ENCODE measurements around the gene RPL14.
"Not testable (repeated sequence)": the region's sequence is repeated elsewhere in the genome, so short reads cannot be mapped to it uniquely, and the experiment has no call there.

DNA sequence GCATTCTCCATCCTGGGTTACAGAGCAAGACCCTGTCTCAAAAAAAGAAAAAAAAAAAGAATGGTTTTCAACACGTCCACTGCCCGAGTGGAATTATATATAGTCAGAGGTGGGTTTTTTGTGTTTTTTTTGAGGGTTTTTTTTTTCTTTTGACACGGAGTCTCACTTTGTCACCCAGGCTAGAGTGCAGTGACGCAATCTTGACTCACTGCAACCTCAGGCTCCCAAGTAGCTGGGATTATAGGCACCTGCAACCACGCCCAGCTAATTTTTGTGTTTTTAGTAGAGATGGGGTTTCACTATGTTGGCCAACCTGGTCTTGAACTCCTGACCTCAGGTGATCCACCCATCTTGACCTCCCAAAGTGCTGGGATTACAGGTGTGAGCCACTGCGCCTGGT, 3.3 kb downstream of the RPL14 start:
- TF ChIP-seq, protein P1, sequence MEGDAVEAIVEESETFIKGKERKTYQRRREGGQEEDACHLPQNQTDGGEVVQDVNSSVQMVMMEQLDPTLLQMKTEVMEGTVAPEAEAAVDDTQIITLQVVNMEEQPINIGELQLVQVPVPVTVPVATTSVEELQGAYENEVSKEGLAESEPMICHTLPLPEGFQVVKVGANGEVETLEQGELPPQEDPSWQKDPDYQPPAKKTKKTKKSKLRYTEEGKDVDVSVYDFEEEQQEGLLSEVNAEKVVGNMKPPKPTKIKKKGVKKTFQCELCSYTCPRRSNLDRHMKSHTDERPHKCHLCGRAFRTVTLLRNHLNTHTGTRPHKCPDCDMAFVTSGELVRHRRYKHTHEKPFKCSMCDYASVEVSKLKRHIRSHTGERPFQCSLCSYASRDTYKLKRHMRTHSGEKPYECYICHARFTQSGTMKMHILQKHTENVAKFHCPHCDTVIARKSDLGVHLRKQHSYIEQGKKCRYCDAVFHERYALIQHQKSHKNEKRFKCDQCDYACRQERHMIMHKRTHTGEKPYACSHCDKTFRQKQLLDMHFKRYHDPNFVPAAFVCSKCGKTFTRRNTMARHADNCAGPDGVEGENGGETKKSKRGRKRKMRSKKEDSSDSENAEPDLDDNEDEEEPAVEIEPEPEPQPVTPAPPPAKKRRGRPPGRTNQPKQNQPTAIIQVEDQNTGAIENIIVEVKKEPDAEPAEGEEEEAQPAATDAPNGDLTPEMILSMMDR (IDR thresholded peaks at IDR 0.05; ENCODE audit: insufficient read depth, low read length, poor library complexity, severe bottlenecking): not testable (repeated sequence)
- TF ChIP-seq EZH2phosphoT487 (conservative IDR thresholded peaks at IDR 0.05; ENCODE audit: low read length): not testable (repeated sequence)
